Panc1 (cell line): ENCODE measurements around the gene SMAD6. TPM values are rescaled to one million over a fixed set of nuclear protein-coding genes. Genes with fewer than 3 reads are reported as not detected.

ENCODE experiments used
- ATAC-seq: fragments of 200-7000 bp; cut with Tn5 transposase; 2 replicates; pipeline ENCODE4 v1.9.1; 2020; ENCODE audit warnings: mild to moderate bottlenecking, moderate library complexity
- BruUV-seq: library from RNA; stranded (reverse); fragments of 400-500 nt; replicated peaks from 2 replicates; lab custom pipeline; 2021; lab: Mats Ljungman, UMichigan
- CTCF ChIA-PET: fragments of 300-600 bp; sonication (Branson Sonifier 250); formaldehyde crosslinking; loops from one replicate; lab custom pipeline; 2022; ENCODE audit warnings: antibody characterized with exemption; lab: Charles Lee
- POLR2A ChIA-PET: fragments of 300-600 bp; sonication (Branson Sonifier 250); formaldehyde crosslinking; loops from one replicate; lab custom pipeline; 2022; ENCODE audit warnings: antibody characterized with exemption; lab: Charles Lee
- DNase-seq: peaks from one replicate; pipeline ENCODE4 v3.0.0-alpha.2; 2010; ENCODE audit warnings: low read depth, low spot score
- H3K27ac ChIP-seq: 2 replicates; pipeline ENCODE4 v1.5.1; 2011; ENCODE audit warnings: mild to moderate bottlenecking, low read length, inconsistent platforms
- H3K27me3 ChIP-seq: fragments of 200-500 bp; sonication (Bioruptor generic); 2 replicates; pipeline ENCODE4 v1.6.0; 2014; ENCODE audit warnings: low read length, inconsistent platforms; ENCODE audit not compliant: control insufficient read depth, insufficient read depth
- H3K36me3 ChIP-seq: fragments of 200-500 bp; sonication (Bioruptor generic); 2 replicates; pipeline ENCODE4 v1.5.1; 2014; ENCODE audit warnings: inconsistent platforms, mild to moderate bottlenecking, low read length, moderate library complexity; ENCODE audit not compliant: control insufficient read depth, insufficient read depth
- H3K4me1 ChIP-seq: 2 replicates; pipeline ENCODE4 v1.5.1; 2011; ENCODE audit warnings: inconsistent platforms, mild to moderate bottlenecking, low read length, moderate library complexity; ENCODE audit not compliant: control insufficient read depth, insufficient read depth
- H3K4me3 ChIP-seq, 2 experiments: 2 replicates each; pipeline ENCODE4 v1.5.1; 2011 to 2012; ENCODE audit warnings: low read depth in 2 of 2, low read length in 2 of 2, mild to moderate bottlenecking in 2 of 2, inconsistent platforms in 1 of 2, moderate library complexity in 1 of 2
- H3K9me3 ChIP-seq: fragments of 200-500 bp; sonication (Bioruptor generic); 2 replicates; pipeline ENCODE4 v1.5.1; 2014; ENCODE audit warnings: low read depth, mild to moderate bottlenecking, inconsistent platforms, low read length, moderate library complexity; ENCODE audit not compliant: control insufficient read depth, insufficient read depth
- POLR2AphosphoS5 ChIP-seq: IDR thresholded peaks from 2 replicates; pipeline ENCODE4 v1.6.1; 2012; ENCODE audit warnings: mild to moderate bottlenecking, low read depth, low read length, moderate library complexity
- REST ChIP-seq, 2 experiments: IDR thresholded peaks; 2 replicates each; pipeline ENCODE4 v1.6.1; 2011 to 2012; ENCODE audit warnings: low read depth in 2 of 2, control low read depth in 1 of 2, low read length in 1 of 2, mild to moderate bottlenecking in 1 of 2, moderate library complexity in 1 of 2; ENCODE audit not compliant: insufficient read depth in 1 of 2
- SIN3A ChIP-seq: IDR thresholded peaks from 2 replicates; pipeline ENCODE4 v1.6.1; 2012; ENCODE audit warnings: low read depth, mild to moderate bottlenecking, low read length, moderate library complexity, borderline replicate concordance; ENCODE audit not compliant: insufficient read depth
- TCF7L2 ChIP-seq: IDR thresholded peaks from 2 replicates; pipeline ENCODE4 v1.6.1; 2011; ENCODE audit warnings: mild to moderate bottlenecking, low read depth, low read length, inconsistent platforms
- in situ Hi-C: cut with HindIII; loops from 2 replicates; pipeline ENCODE4 v1.10.0; 2016; ENCODE audit warnings: low sequenced_read_pairs, low pct_unique_long_range_greater_than_20kb
- intact Hi-C: fragments of 100-400 bp; cut with micrococcal nuclease; formaldehyde crosslinking; loops from one replicate; pipeline ENCODE4 v1.10.0; 2022; ENCODE audit not compliant: unreplicated experiment
- total RNA-seq: library from RNA; stranded (reverse); gene quantifications from one replicate; pipeline ENCODE4 v1.2.1, GENCODE V29; 2021; ENCODE audit not compliant: unreplicated experiment
- TF ChIP-seq, protein P1 (sequence below): fragments of 450-650 bp; IDR thresholded peaks from 2 replicates; pipeline ENCODE4 v1.5.1; 2017; ENCODE audit warnings: mild to moderate bottlenecking

The SMAD6 gene
- total RNA-seq, 1 experiment from 2014 or later, result 45.9 TPM

GRCh38 chr15:66738116-66738515 lies 36.1 kb downstream of the SMAD6 start:
- ATAC-seq, result no peak
- Histone ChIP-seq H3K36me3 (no peaks in the 10 kb centered on the region), H3K9me3 (no peaks in the 10 kb centered on the region), H3K4me3 (no peak overlapping the region), H3K4me1 (peaks cover 79% of the 10 kb centered on the region), H3K27me3 (no peaks in the 10 kb centered on the region), H3K27ac (peak overlapping the region; percentile 67)
- no peak for DNase-seq
- in situ Hi-C loops, result no loop called here
- ChIA-PET CTCF (no interaction called here), POLR2A (no interaction called here)
- no peak for TF ChIP-seq POLR2AphosphoS5
- no peak for TF ChIP-seq REST (IDR thresholded peaks at IDR 0.05; ENCODE audit: insufficient read depth in 1 of 2, low read depth in 2 of 2, low read length in 1 of 2)
- TF ChIP-seq TCF7L2, result no peak
- TF ChIP-seq, protein P1, sequence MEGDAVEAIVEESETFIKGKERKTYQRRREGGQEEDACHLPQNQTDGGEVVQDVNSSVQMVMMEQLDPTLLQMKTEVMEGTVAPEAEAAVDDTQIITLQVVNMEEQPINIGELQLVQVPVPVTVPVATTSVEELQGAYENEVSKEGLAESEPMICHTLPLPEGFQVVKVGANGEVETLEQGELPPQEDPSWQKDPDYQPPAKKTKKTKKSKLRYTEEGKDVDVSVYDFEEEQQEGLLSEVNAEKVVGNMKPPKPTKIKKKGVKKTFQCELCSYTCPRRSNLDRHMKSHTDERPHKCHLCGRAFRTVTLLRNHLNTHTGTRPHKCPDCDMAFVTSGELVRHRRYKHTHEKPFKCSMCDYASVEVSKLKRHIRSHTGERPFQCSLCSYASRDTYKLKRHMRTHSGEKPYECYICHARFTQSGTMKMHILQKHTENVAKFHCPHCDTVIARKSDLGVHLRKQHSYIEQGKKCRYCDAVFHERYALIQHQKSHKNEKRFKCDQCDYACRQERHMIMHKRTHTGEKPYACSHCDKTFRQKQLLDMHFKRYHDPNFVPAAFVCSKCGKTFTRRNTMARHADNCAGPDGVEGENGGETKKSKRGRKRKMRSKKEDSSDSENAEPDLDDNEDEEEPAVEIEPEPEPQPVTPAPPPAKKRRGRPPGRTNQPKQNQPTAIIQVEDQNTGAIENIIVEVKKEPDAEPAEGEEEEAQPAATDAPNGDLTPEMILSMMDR, result no peak
- no peak for TF ChIP-seq SIN3A
- intact Hi-C loops, result no loop called here
- BruUV-seq, result no TSS peak

- no TSS peak for BruUV-seq
- H3K27ac ChIP-seq, result peak overlapping the region; percentile 67
- in situ Hi-C loops, result no loop called here
- no peak for ATAC-seq
- DNase-seq, result no peak
- CTCF ChIA-PET, result no interaction called here
- POLR2A ChIA-PET, result interaction anchor here (0.7 kb wide), 1 partner anchor 92 kb away, joined by 10 read pairs; no protein-coding TSS in a partner anchor
- no peaks in the 10 kb centered on the region for H3K27me3 ChIP-seq
- H3K9me3 ChIP-seq, result no peaks in the 10 kb centered on the region
- no peak overlapping the region for H3K4me3 ChIP-seq
- intact Hi-C loops, result no loop called here
- TF ChIP-seq TCF7L2 (no peak), POLR2AphosphoS5 (no peak), REST (IDR thresholded peaks at IDR 0.05; ENCODE audit: insufficient read depth in 1 of 2, low read depth in 2 of 2, low read length in 1 of 2) (no peak), SIN3A (no peak)
- TF ChIP-seq, protein P1, result no peak
- no peaks in the 10 kb centered on the region for H3K36me3 ChIP-seq
- peaks cover 79% of the 10 kb centered on the region for H3K4me1 ChIP-seq
Observed at GRCh38 chr15:66738595-66738994, 36.6 kb downstream of the SMAD6 start.
